HepG2 (cell line): ENCODE results near the gene SLC22A31. TPM values are rescaled to one million over a fixed set of nuclear protein-coding genes. Genes with fewer than 3 reads are reported as not detected.
A peak's percentile ranks its signal among the peaks of the same experiment; 100 is the strongest.

Experiments
- BRF2 ChIP-seq: sonication (generic); formaldehyde crosslinking; IDR thresholded peaks from 2 replicates; pipeline ENCODE4 v1.8.1; 2022; ENCODE audit warnings: mild to moderate bottlenecking, missing genetic modification reagents
- FLYWCH1 ChIP-seq: sonication (generic); formaldehyde crosslinking; IDR thresholded peaks from 2 replicates; pipeline ENCODE4 v1.8.1; 2023; ENCODE audit warnings: mild to moderate bottlenecking, missing genetic modification reagents
- HINFP ChIP-seq: sonication (generic); formaldehyde crosslinking; IDR thresholded peaks from 2 replicates; pipeline ENCODE4 v1.4.0; 2020; ENCODE audit warnings: low read depth, mild to moderate bottlenecking, missing genetic modification reagents
- HNF1B ChIP-seq: sonication (generic); formaldehyde crosslinking; IDR thresholded peaks from 2 replicates; pipeline ENCODE4 v1.5.1; 2020; ENCODE audit warnings: mild to moderate bottlenecking, moderate library complexity, missing genetic modification reagents
- KAT7 ChIP-seq: IDR thresholded peaks from 2 replicates; pipeline ENCODE4 v1.6.1; 2018; ENCODE audit warnings: borderline replicate concordance, missing compliant biosample characterization
- MTF2 ChIP-seq: sonication (generic); formaldehyde crosslinking; IDR thresholded peaks from 2 replicates; pipeline ENCODE4 v1.5.0; 2020; ENCODE audit warnings: missing genetic modification reagents, borderline replicate concordance
- SMAD1 ChIP-seq: sonication (generic); formaldehyde crosslinking; IDR thresholded peaks from 2 replicates; pipeline ENCODE4 v1.4.0; 2020; ENCODE audit warnings: missing genetic modification reagents, low read depth, mild to moderate bottlenecking, borderline replicate concordance
- THYN1 ChIP-seq: sonication (generic); formaldehyde crosslinking; IDR thresholded peaks from 2 replicates; pipeline ENCODE4 v1.8.1; 2023; ENCODE audit warnings: low read depth, mild to moderate bottlenecking, moderate library complexity, missing genetic modification reagents, borderline replicate concordance
- TP53 ChIP-seq: sonication (generic); formaldehyde crosslinking; conservative IDR thresholded peaks from 2 replicates; pipeline ENCODE4 v1.4.0; 2020; ENCODE audit warnings: missing genetic modification reagents
- ZNF10 ChIP-seq: sonication (generic); formaldehyde crosslinking; IDR thresholded peaks from 2 replicates; pipeline ENCODE4 v1.4.0; 2020; ENCODE audit warnings: mild to moderate bottlenecking, low read depth, missing genetic modification reagents, borderline replicate concordance
- ZNF407 ChIP-seq: sonication (generic); formaldehyde crosslinking; IDR thresholded peaks from one replicate; pipeline ENCODE4 v1.5.1; 2020; ENCODE audit warnings: mild to moderate bottlenecking, missing genetic modification reagents; ENCODE audit errors: not compliant biosample characterization
- ZNF746 ChIP-seq: sonication (generic); formaldehyde crosslinking; IDR thresholded peaks from 2 replicates; pipeline ENCODE4 v1.8.0; 2022; ENCODE audit warnings: mild to moderate bottlenecking, missing genetic modification reagents
- polyA plus RNA-seq, 8 experiments: library from polyadenylated mRNA; depleted of rRNA in 3 of 8; stranded (reverse) in 7 of 8; unstranded in 1 of 8; fragments of >200 nt; fragmentation: Illumina TruSeq in 4 of 8; extraction: Trizol in 4 of 8; gene quantifications; 2 replicates each; pipeline versions ENCODE4 v1.2.1 to v1.2.3, GENCODE V29; 2011 to 2016; ENCODE audit warnings: low read depth in 4 of 8, missing spikeins in 1 of 8, mixed read lengths in 1 of 8; ENCODE audit not compliant: insufficient read depth in 1 of 8
- total RNA-seq, 5 experiments: library from RNA; depleted of rRNA; stranded (reverse); fragments of >200 nt; fragmentation: Illumina TruSeq; extraction: Trizol; gene quantifications; 2 replicates each; pipeline ENCODE4 v1.2.3, GENCODE V29; 2016; ENCODE audit warnings: low read depth in 1 of 5

Gene SLC22A31
- total and polyA plus RNA-seq, 2 of the 13 experiments (the other 11 are each of a cell fraction or from before 2014, with no cell fraction given) = 67.3 to 83.3 TPM

- no peak; the same call in 1 of the 2 replicates for TF ChIP-seq BRF2 (CRISPR knock-in tag)
- TF ChIP-seq MTF2 (CRISPR knock-in tag) = 0 out of 2 replicates have a peak, but pooled peaks have one; percentile 5
- 0 out of 2 replicates have a peak, but pooled peaks have one; percentile 33 for TF ChIP-seq HNF1B (CRISPR knock-in tag)
- TF ChIP-seq THYN1 (CRISPR knock-in tag) = no peak
- no peak for TF ChIP-seq ZNF10
- peak; percentile 86 for TF ChIP-seq ZNF407 (CRISPR knock-in tag)
- peak; percentile 54; the same call in 1 of the 2 replicates for TF ChIP-seq HINFP (CRISPR knock-in tag)
- TF ChIP-seq FLYWCH1 (CRISPR knock-in tag) = no peak
- TF ChIP-seq KAT7 = peak; percentile 86; the same call in 1 of the 2 replicates
- peak; percentile 95 for TF ChIP-seq SMAD1
- peak; percentile 82; the same call in 1 of the 2 replicates for TF ChIP-seq TP53 (CRISPR knock-in tag)
- peak; percentile 90 for TF ChIP-seq ZNF746
These were observed 41.1 kb upstream of the SLC22A31 start (continued) for GRCh38 chr16:89241187-89242007.
